MM.1S (cell line): ENCODE results near the gene SLC7A8.

ENCODE experiments used
- DNase-seq: peaks from one replicate; pipeline ENCODE4 v3.0.0-alpha.2; 2015
- H2AFZ ChIP-seq: fragments of 300-600 bp; sonication (generic); 2 replicates; pipeline ENCODE4 v1.6.0; 2016; ENCODE audit warnings: antibody characterized with exemption, low read length
- H3F3A ChIP-seq: fragments of 300-600 bp; sonication (generic); 2 replicates; pipeline ENCODE4 v1.6.1; 2016; ENCODE audit warnings: mild to moderate bottlenecking, antibody characterized with exemption, low read length, moderate library complexity, mixed read lengths; ENCODE audit not compliant: insufficient read depth
- H3K27ac ChIP-seq: fragments of 300-600 bp; sonication (generic); 2 replicates; pipeline ENCODE4 v1.5.1; 2016; ENCODE audit warnings: mild to moderate bottlenecking, low read length
- H3K27me3 ChIP-seq: fragments of 300-600 bp; sonication (generic); replicated peaks from 2 replicates; pipeline ENCODE4 v1.6.0; 2016; ENCODE audit warnings: low read length; ENCODE audit not compliant: insufficient read depth
- H3K36me3 ChIP-seq: fragments of 300-600 bp; sonication (generic); replicated peaks from 2 replicates; pipeline ENCODE4 v1.6.1; 2016; ENCODE audit warnings: mild to moderate bottlenecking, low read length, mixed read lengths; ENCODE audit not compliant: insufficient read depth
- H3K4me1 ChIP-seq: fragments of 300-600 bp; sonication (generic); 2 replicates; pipeline ENCODE4 v1.6.1; 2016; ENCODE audit warnings: low read length, mixed read lengths
- H3K4me2 ChIP-seq: fragments of 300-600 bp; sonication (generic); 2 replicates; pipeline ENCODE4 v1.6.0; 2016; ENCODE audit warnings: low read depth, low read length
- H3K4me3 ChIP-seq: fragments of 300-600 bp; sonication (generic); 2 replicates; pipeline ENCODE4 v1.5.1; 2016; ENCODE audit warnings: low read length, mixed read lengths
- H3K79me2 ChIP-seq: fragments of 300-600 bp; sonication (generic); 2 replicates; pipeline ENCODE4 v1.6.1; 2016; ENCODE audit warnings: mixed run types, low read length, mixed read lengths
- H3K9ac ChIP-seq: fragments of 300-600 bp; sonication (generic); 2 replicates; pipeline ENCODE4 v1.6.1; 2016; ENCODE audit warnings: low read length, mixed read lengths
- H3K9me2 ChIP-seq: fragments of 300-600 bp; sonication (generic); replicated peaks from 2 replicates; pipeline ENCODE4 v1.6.1; 2016; ENCODE audit warnings: mild to moderate bottlenecking, low read length, mixed read lengths; ENCODE audit not compliant: insufficient read depth
- H3K9me3 ChIP-seq: fragments of 300-600 bp; sonication (generic); replicated peaks from 2 replicates; pipeline ENCODE4 v1.6.1; 2016; ENCODE audit warnings: mild to moderate bottlenecking, low read length, mixed read lengths; ENCODE audit not compliant: insufficient read depth
- H4K20me1 ChIP-seq: fragments of 300-600 bp; sonication (generic); 2 replicates; pipeline ENCODE4 v1.6.1; 2016; ENCODE audit warnings: mild to moderate bottlenecking, low read length, moderate library complexity, mixed read lengths; ENCODE audit not compliant: insufficient read depth
- EZH2 ChIP-seq: fragments of 300-600 bp; sonication (generic); optimal IDR thresholded peaks from 2 replicates; pipeline ENCODE3; 2017; ENCODE audit warnings: low read depth, mild to moderate bottlenecking, antibody characterized with exemption, low read length, mixed read lengths
- EZH2phosphoT487 ChIP-seq: fragments of 300-600 bp; sonication (generic); IDR thresholded peaks from 2 replicates; pipeline ENCODE4 v1.6.1; 2018; ENCODE audit warnings: antibody characterized with exemption, low read length
- TF ChIP-seq, protein P1 (sequence below): fragments of 300-600 bp; sonication (generic); IDR thresholded peaks from 2 replicates; pipeline ENCODE4 v1.5.1; 2016; ENCODE audit warnings: antibody characterized with exemption, low read length, mixed read lengths

The SLC7A8 gene

DNA sequence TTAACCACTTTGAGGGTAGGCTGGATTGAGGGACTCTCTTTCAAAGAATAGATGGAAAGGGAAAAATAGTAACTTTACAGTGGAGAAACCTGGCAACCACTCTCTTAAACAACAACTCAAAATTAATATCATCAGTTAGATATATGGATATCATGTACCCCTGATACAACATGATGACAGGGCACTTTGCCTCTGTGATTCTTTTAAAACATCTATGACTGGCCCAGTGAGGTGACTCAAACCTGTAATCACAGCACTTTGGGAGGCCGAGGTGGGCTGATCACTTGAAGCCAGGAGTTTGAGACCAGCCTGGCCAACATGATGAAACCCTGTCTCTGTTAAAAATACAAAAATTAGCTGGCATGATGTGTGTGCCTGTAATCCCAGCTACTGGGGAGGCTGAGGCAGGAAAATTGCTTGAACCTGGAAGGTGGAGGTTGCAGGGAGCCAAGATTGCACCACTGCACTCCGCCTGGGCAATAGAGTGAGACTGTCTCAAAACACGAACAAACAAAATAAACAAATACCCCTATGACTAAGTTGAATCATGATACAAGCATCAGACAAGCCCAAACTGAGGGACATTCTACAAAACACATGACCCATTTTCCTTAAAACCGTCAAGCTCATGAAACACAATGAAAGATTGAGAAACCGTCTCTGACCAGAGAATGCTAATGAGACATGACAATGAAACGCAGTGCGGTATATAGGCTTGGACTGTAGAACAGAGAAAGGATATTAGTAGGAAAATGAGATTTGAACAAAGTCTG is 26.4 kb upstream of the SLC7A8 start:
- H3K9me3 ChIP-seq = no peaks in the 10 kb centered on the region
- H3K79me2 ChIP-seq = no peaks in the 10 kb centered on the region
- H3K9ac ChIP-seq = no peak overlapping the region
- no peak overlapping the region for H3K4me3 ChIP-seq
- H3K4me1 ChIP-seq = no peaks in the 10 kb centered on the region
- no peaks in the 10 kb centered on the region for H3F3A ChIP-seq
- no peak overlapping the region for H3K4me2 ChIP-seq
- no peak overlapping the region for H2AFZ ChIP-seq
- TF ChIP-seq, protein P1, sequence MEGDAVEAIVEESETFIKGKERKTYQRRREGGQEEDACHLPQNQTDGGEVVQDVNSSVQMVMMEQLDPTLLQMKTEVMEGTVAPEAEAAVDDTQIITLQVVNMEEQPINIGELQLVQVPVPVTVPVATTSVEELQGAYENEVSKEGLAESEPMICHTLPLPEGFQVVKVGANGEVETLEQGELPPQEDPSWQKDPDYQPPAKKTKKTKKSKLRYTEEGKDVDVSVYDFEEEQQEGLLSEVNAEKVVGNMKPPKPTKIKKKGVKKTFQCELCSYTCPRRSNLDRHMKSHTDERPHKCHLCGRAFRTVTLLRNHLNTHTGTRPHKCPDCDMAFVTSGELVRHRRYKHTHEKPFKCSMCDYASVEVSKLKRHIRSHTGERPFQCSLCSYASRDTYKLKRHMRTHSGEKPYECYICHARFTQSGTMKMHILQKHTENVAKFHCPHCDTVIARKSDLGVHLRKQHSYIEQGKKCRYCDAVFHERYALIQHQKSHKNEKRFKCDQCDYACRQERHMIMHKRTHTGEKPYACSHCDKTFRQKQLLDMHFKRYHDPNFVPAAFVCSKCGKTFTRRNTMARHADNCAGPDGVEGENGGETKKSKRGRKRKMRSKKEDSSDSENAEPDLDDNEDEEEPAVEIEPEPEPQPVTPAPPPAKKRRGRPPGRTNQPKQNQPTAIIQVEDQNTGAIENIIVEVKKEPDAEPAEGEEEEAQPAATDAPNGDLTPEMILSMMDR = no peak
- TF ChIP-seq EZH2phosphoT487 (no peak), EZH2 (no peak)
- H3K27me3 ChIP-seq = no peaks in the 10 kb centered on the region
- H3K27ac ChIP-seq = no peak overlapping the region
- no peaks in the 10 kb centered on the region for H4K20me1 ChIP-seq
- H3K36me3 ChIP-seq = no peaks in the 10 kb centered on the region
- DNase-seq = no peak
- no peaks in the 10 kb centered on the region for H3K9me2 ChIP-seq

DNA sequence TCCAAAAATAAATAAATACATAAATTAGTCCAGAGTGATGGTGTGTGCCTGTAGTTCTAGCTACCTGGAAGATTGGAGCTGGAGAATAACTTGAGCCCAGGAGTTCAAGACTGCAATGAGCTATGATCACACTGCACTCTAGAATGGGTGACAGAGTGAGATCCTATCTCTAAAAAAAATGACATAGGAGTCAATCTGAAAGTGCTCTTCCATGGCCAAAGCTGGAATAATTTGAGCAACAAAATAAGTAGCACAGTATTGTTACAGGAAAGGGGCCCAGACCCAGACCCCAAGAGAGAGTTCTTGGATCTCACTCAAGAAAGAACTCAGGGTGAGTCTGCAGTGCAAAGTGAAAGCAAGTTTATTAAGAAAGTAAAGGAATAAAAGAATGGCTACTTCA is 24.9 kb upstream of the SLC7A8 start:
- Histone ChIP-seq H3K9me3 (no peaks in the 10 kb centered on the region), H2AFZ (no peak overlapping the region), H3K27me3 (no peaks in the 10 kb centered on the region), H3K4me2 (no peak overlapping the region), H3F3A (no peaks in the 10 kb centered on the region), H3K9ac (no peak overlapping the region), H3K4me1 (no peaks in the 10 kb centered on the region), H3K79me2 (no peaks in the 10 kb centered on the region), H4K20me1 (no peaks in the 10 kb centered on the region), H3K4me3 (no peak overlapping the region), H3K27ac (no peak overlapping the region), H3K36me3 (no peaks in the 10 kb centered on the region), H3K9me2 (no peaks in the 10 kb centered on the region)
- DNase-seq = no peak
- TF ChIP-seq EZH2phosphoT487 (no peak), EZH2 (no peak)
- TF ChIP-seq, protein P1 = no peak

DNA sequence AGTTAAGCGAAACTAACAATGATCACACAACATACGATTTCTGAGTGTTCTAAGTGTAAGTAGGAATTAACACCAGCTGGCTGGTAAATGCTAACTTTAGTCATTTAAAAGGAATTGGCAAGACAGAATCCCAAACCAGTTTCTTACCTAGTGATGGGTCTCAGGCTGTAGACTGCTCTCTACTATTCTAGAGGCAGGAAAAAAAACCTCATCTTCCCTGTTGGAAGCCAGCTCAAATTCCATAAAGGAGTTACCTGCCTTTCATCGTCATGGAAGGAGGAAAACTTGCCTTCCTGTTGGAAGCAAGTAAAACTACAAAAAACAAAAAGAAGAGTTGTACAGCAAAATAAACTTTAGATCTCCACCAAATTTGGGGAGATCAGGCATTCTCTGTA is 23.7 kb upstream of the SLC7A8 start:
- DNase-seq = no peak
- H3K9me2 ChIP-seq = no peaks in the 10 kb centered on the region
- H3K9me3 ChIP-seq = no peaks in the 10 kb centered on the region
- no peak overlapping the region for H3K4me2 ChIP-seq
- TF ChIP-seq EZH2phosphoT487 (no peak), EZH2 (no peak)
- TF ChIP-seq, protein P1 = no peak
- no peak overlapping the region for H2AFZ ChIP-seq
- no peaks in the 10 kb centered on the region for H3K27me3 ChIP-seq
- no peak overlapping the region for H3K4me3 ChIP-seq
- H4K20me1 ChIP-seq = no peaks in the 10 kb centered on the region
- H3K4me1 ChIP-seq = no peaks in the 10 kb centered on the region
- no peaks in the 10 kb centered on the region for H3K79me2 ChIP-seq
- H3K27ac ChIP-seq = no peak overlapping the region
- no peaks in the 10 kb centered on the region for H3F3A ChIP-seq
- H3K9ac ChIP-seq = no peak overlapping the region
- H3K36me3 ChIP-seq = no peaks in the 10 kb centered on the region
